Suprapubic skin (tissue), 4 donors: Measurements from ENCODE around the gene RHOT1.

Source experiments
- CTCF ChIP-seq, 2 donors: fragments of 200-600 bp in 1 of 2; fragments of 450-650 bp in 1 of 2; sonication (generic) in 1 of 2; IDR thresholded peaks; one replicate each; pipeline ENCODE4 v1.5.1; 2016 to 2019; ENCODE audit warnings: antibody characterized with exemption in 2 of 2, mild to moderate bottlenecking in 1 of 2, moderate library complexity in 1 of 2
- EP300 ChIP-seq: sonication (generic); formaldehyde crosslinking; IDR thresholded peaks from one replicate; pipeline ENCODE4 v1.6.1; 2017; ENCODE audit warnings: antibody characterized with exemption
- POLR2AphosphoS5 ChIP-seq, 3 donors: sonication (generic); formaldehyde crosslinking; IDR thresholded peaks; one replicate each; pipeline ENCODE4 v1.6.1; 2017; ENCODE audit warnings: antibody characterized with exemption in 3 of 3

DNA sequence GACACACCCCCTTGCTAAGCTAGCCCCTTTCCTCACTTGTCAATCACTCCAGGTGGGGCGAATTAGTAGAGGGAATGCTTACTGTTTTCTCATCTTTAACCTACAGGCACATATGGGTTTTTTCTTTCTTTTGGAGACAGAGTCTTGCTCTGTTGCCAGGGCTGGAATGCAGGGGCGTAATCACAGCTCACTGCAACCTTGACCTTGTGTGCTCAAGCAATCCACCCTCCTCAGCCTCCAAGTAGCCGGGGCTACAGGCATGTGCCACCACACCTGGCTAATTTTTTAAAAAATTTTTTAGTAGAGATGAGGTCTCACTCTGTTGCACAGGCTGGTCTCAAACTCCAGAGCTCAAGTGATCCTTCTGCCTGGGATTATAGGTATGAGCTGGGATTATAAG is 84.6 kb downstream of the RHOT1 start:
- TF ChIP-seq EP300 (no peak), CTCF (IDR thresholded peaks at IDR 0.05) (no peak), POLR2AphosphoS5 (IDR thresholded peaks at IDR 0.05) (no peak)
